Lung (tissue), 12 donors: ENCODE results near the gene SDK1. TPM values are rescaled to one million over a fixed set of nuclear protein-coding genes. Genes with fewer than 3 reads are reported as not detected.

ENCODE experiments used
- ATAC-seq: fragments of 200-7000 bp; cut with Tn5 transposase; one replicate; pipeline ENCODE4 v1.9.1; 2020; ENCODE audit warnings: moderate number of reproducible peaks; ENCODE audit not compliant: insufficient read depth, low FRiP score
- DNase-seq, 3 donors: peaks; one replicate each; pipeline ENCODE4 v3.0.0-alpha.2; 2013 to 2017
- H3K27ac ChIP-seq, 2 donors: one replicate each; pipeline ENCODE4 v1.5.1; 2013; ENCODE audit warnings: mild to moderate bottlenecking in 2 of 2, moderate library complexity in 2 of 2, control low read depth in 1 of 2, inconsistent platforms in 1 of 2, low read depth in 1 of 2, low read length in 1 of 2
- H3K27me3 ChIP-seq, 3 donors: one replicate each; pipeline ENCODE4 v1.5.1; 2013; ENCODE audit warnings: low read length in 2 of 3; ENCODE audit not compliant: control insufficient read depth in 3 of 3, insufficient read depth in 3 of 3
- H3K36me3 ChIP-seq, 4 donors: one replicate each; pipeline ENCODE4 v1.5.1; 2013; ENCODE audit warnings: low read length in 4 of 4, mild to moderate bottlenecking in 1 of 4, moderate library complexity in 1 of 4; ENCODE audit not compliant: control insufficient read depth in 4 of 4, insufficient read depth in 4 of 4
- H3K4me1 ChIP-seq, 5 donors: one replicate each; pipeline ENCODE4 v1.5.1; 2013; ENCODE audit warnings: low read length in 5 of 5, mild to moderate bottlenecking in 2 of 5, moderate library complexity in 1 of 5; ENCODE audit not compliant: control insufficient read depth in 5 of 5, insufficient read depth in 5 of 5
- H3K4me3 ChIP-seq: one replicate; pipeline ENCODE4 v1.5.1; 2013; ENCODE audit warnings: mild to moderate bottlenecking, control low read depth, moderate library complexity
- H3K9ac ChIP-seq, 2 donors: one replicate each; pipeline ENCODE4 v1.5.1; 2013; ENCODE audit warnings: low read length in 2 of 2, control low read depth in 1 of 2; ENCODE audit not compliant: insufficient read depth in 1 of 2
- H3K9me3 ChIP-seq, 4 donors: one replicate each; pipeline ENCODE4 v1.5.1; 2013; ENCODE audit warnings: low read length in 3 of 4, mild to moderate bottlenecking in 1 of 4, moderate library complexity in 1 of 4; ENCODE audit not compliant: control insufficient read depth in 4 of 4, insufficient read depth in 3 of 4
- CTCF ChIP-seq: IDR thresholded peaks from 2 replicates; pipeline ENCODE4 v1.5.1; 2012; ENCODE audit warnings: mild to moderate bottlenecking; ENCODE audit errors: control extremely low read depth, extremely low read depth
- WGBS, 2 donors: extraction: QIAGEN DNeasy Blood & Tissue Kit; methylation state at CpG; one replicate each; pipeline ENCODE4 v1.1.7; 2013; 5-methylcytosine and 5-hydroxymethylcytosine counted together
- polyA plus RNA-seq, 2 donors: library from polyadenylated mRNA; stranded (reverse); fragments of 200-250 nt; gene quantifications; one replicate each; pipeline ENCODE4 v1.2.1, GENCODE V29; 2013
- total RNA-seq, 2 donors: library from RNA; depleted of rRNA in 1 of 2; stranded (reverse); fragments of >200 nt in 1 of 2; gene quantifications; one replicate each; pipeline ENCODE4 v1.2.1, GENCODE V29; 2014 to 2021
- donor health status: control.
- donor health status: control.
- donor health status: Bipolar disorder and iron deficiency.
- donor health status: healthy.
- donor health status: DM: yes; HTN: yes; CAD: no.

Gene SDK1
- total and polyA plus RNA-seq, 4 donors: 3.7 to 30.1 (median 12.7) TPM

GRCh38 chr7:3279147-3279818, 21.8 kb upstream of the SDK1 start:
- ATAC-seq: no peak
- no peak overlapping the region for H3K4me3 ChIP-seq
- no peak for DNase-seq
- 61 to 89% methylated on average over 3 of the region's 3 CpGs for WGBS, 2 donors
- no peaks in the 10 kb centered on the region for H3K9me3 ChIP-seq
- H3K27ac ChIP-seq: no peak overlapping the region
- H3K9ac ChIP-seq: no peak overlapping the region
- TF ChIP-seq CTCF: no peak
- no peaks in the 10 kb centered on the region for H3K27me3 ChIP-seq
- no peaks in the 10 kb centered on the region for H3K36me3 ChIP-seq
- peaks cover 0 to 6% (median 0%) of the 10 kb centered on the region in 5 donors for H3K4me1 ChIP-seq

DNA sequence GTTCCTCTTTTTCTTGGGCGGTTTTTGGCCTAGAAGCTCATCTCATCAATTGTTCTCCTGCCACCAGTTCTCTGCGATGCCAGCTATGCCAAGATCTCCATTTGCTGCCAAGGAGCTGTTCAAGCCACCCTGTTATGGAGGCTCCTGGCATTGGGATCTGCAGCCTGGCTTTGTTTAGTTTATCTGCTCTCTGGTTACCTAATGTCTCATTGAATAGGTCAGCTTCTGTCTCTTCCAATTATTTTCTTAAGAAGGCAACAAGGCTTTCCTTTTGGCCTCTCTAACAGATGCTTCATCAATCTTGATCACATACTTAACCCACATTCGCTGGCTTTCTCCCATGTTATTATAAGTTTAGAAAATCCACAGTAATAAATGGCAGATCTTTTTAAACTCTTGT, 20.6 kb upstream of the SDK1 start:
- no peaks in the 10 kb centered on the region for H3K27me3 ChIP-seq
- H3K9ac ChIP-seq: no peak overlapping the region
- peaks cover 0 to 6% (median 0%) of the 10 kb centered on the region in 5 donors for H3K4me1 ChIP-seq
- H3K9me3 ChIP-seq: no peaks in the 10 kb centered on the region
- no peak for ATAC-seq
- no peak for DNase-seq
- WGBS, 2 donors: 82 to 83% methylated on average over 3 of the region's 3 CpGs
- H3K36me3 ChIP-seq: no peaks in the 10 kb centered on the region
- no peak overlapping the region for H3K4me3 ChIP-seq
- no peak overlapping the region for H3K27ac ChIP-seq
- TF ChIP-seq CTCF: no peak

DNA sequence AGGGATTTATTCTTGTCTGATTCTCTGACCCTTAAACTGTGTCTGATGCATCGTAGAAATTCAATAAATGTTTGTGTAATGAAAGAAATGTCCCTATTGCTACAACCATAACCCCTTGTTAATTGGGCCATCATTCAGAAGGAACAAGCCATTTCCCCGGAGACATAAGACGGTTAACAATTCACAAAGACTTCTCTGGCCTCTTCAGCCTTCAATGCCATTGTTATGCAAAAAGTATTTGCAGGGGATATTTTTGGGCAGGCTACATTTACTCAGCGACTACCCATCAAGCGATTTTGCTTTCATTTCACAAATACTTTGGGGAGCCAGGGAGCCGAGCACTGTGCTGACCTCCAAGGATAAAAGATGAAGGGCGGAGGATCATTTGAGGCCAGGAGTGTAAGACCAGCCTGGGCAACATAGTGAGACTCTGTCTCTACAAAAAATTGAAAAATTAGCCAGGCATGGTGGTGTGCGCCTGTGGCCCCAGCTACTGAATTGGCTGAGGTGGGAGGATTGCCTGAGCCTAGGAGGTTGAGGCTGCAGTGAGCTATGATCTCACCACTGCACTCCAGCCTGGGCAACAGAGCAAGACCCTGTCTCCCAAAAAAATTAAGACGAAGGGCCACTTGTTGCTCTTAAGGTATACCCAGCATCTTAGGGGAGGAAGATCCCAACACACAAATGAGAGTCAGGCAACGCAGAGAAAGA, 20.0 kb upstream of the SDK1 start:
- no peak for TF ChIP-seq CTCF
- H3K36me3 ChIP-seq: no peaks in the 10 kb centered on the region
- DNase-seq: no peak
- H3K4me3 ChIP-seq: no peak overlapping the region
- WGBS, 2 donors: 82 to 86% methylated on average over 10 of the region's 10 CpGs
- H3K27ac ChIP-seq: no peak overlapping the region
- no peaks in the 10 kb centered on the region for H3K9me3 ChIP-seq
- ATAC-seq: no peak
- no peaks in the 10 kb centered on the region for H3K27me3 ChIP-seq
- H3K4me1 ChIP-seq: peaks cover 0 to 6% (median 0%) of the 10 kb centered on the region in 5 donors
- H3K9ac ChIP-seq: no peak overlapping the region
